Mammary epithelial cell (primary cell): ENCODE results near the gene ECEL1.

Source experiments
- EZH2 ChIP-seq: IDR thresholded peaks from 2 replicates; pipeline ENCODE4 v1.6.1; 2012; ENCODE audit warnings: low read length, inconsistent platforms, borderline replicate concordance
- TF ChIP-seq, protein P1 (sequence below), 2 donors: IDR thresholded peaks in 1 of 2; conservative IDR thresholded peaks in 1 of 2; 2 replicates each; pipeline ENCODE4 v1.5.1; 2011 to 2012; ENCODE audit warnings: inconsistent platforms in 2 of 2, low read length in 2 of 2, mild to moderate bottlenecking in 2 of 2, control low read depth in 1 of 2, low read depth in 1 of 2; ENCODE audit not compliant: insufficient read depth in 1 of 2; ENCODE audit errors: extremely low read depth in 1 of 2

DNA sequence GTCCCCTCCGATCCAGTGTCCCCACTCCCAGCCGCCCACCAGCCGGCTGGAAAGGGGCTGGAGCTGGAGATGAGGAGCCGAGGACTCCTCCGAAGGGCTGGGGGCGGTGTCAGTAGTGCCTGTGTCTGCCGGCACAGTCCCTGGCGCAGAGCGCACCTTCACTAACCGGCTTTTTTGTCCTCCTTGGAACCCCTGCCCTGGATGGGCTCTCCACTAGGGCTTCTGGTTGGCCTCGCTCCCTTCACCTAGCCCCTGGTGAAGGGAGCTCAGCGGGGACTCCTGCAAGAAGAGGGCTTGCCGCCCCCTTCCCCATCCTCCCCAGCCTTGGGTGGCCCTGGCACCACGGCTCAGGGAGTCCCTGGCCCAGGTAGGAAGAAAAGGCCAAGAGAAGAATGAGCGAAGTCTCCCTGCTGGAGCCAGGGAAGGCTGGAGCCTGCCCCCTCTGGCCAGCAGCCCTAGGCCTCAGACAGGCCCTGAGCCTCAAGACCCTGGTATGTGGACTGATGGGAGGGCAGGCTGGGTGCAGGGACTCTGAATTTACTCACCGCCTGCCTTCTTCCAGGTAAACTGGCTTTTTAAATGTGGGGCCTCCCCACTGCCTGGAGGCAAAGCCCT, 570 bp upstream of the ECEL1 start:
- TF ChIP-seq, protein P1, sequence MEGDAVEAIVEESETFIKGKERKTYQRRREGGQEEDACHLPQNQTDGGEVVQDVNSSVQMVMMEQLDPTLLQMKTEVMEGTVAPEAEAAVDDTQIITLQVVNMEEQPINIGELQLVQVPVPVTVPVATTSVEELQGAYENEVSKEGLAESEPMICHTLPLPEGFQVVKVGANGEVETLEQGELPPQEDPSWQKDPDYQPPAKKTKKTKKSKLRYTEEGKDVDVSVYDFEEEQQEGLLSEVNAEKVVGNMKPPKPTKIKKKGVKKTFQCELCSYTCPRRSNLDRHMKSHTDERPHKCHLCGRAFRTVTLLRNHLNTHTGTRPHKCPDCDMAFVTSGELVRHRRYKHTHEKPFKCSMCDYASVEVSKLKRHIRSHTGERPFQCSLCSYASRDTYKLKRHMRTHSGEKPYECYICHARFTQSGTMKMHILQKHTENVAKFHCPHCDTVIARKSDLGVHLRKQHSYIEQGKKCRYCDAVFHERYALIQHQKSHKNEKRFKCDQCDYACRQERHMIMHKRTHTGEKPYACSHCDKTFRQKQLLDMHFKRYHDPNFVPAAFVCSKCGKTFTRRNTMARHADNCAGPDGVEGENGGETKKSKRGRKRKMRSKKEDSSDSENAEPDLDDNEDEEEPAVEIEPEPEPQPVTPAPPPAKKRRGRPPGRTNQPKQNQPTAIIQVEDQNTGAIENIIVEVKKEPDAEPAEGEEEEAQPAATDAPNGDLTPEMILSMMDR (conservative IDR thresholded peaks at IDR 0.05 in 1 of 2, IDR thresholded peaks at IDR 0.05 in 1 of 2; ENCODE audit: extremely low read depth in 1 of 2, insufficient read depth in 1 of 2, low read depth in 1 of 2, low read length in 2 of 2), result no peak
- TF ChIP-seq EZH2, result peak; percentile 69
